Fibroblast of the aortic adventitia (primary cell): ENCODE results near the gene TANC1. TPM values are rescaled to one million over a fixed set of nuclear protein-coding genes. Genes with fewer than 3 reads are reported as not detected.

Experiments used
- DNase-seq: peaks from one replicate; pipeline ENCODE4 v3.0.0-alpha.2; 2010; ENCODE audit warnings: low read depth
- H3K4me3 ChIP-seq: 2 replicates; pipeline ENCODE4 v1.5.1; 2011; ENCODE audit warnings: low read depth, mild to moderate bottlenecking, control low read depth, low read length, moderate library complexity
- total RNA-seq: library from RNA; depleted of rRNA; stranded (reverse); fragments of >200 nt; gene quantifications from 2 replicates; pipeline ENCODE4 v1.2.3, GENCODE V29; 2012; ENCODE audit warnings: low replicate concordance
- TF ChIP-seq, protein P1 (sequence below): IDR thresholded peaks from 2 replicates; pipeline ENCODE4 v1.5.1; 2011; ENCODE audit warnings: mild to moderate bottlenecking, low read length, control low read depth, inconsistent platforms; ENCODE audit not compliant: insufficient read depth

The TANC1 gene
- total RNA-seq, 1 donor = 11.9 TPM

DNA sequence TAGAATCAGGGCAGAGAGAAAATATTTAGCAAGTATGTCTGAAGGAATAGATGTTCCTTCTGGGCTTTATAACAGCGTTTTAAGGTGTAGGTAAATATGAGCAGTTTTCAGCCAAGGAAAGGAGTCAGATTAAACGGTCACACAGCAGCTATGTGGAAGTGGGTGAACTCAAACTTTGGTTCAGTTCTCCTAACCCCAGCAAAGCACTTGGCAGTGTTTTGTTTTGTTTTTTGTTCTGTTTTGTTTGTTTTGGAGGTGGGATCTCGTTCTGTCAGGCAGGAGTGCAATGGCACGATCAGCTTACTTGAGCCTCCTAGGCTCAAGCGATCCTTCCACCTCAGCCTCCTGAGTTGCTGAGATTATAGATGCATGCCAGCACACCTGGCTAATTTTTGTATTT, 24.6 kb downstream of the TANC1 start:
- no peak overlapping the region for H3K4me3 ChIP-seq
- no peak for DNase-seq
- TF ChIP-seq, protein P1, sequence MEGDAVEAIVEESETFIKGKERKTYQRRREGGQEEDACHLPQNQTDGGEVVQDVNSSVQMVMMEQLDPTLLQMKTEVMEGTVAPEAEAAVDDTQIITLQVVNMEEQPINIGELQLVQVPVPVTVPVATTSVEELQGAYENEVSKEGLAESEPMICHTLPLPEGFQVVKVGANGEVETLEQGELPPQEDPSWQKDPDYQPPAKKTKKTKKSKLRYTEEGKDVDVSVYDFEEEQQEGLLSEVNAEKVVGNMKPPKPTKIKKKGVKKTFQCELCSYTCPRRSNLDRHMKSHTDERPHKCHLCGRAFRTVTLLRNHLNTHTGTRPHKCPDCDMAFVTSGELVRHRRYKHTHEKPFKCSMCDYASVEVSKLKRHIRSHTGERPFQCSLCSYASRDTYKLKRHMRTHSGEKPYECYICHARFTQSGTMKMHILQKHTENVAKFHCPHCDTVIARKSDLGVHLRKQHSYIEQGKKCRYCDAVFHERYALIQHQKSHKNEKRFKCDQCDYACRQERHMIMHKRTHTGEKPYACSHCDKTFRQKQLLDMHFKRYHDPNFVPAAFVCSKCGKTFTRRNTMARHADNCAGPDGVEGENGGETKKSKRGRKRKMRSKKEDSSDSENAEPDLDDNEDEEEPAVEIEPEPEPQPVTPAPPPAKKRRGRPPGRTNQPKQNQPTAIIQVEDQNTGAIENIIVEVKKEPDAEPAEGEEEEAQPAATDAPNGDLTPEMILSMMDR = no peak

DNA sequence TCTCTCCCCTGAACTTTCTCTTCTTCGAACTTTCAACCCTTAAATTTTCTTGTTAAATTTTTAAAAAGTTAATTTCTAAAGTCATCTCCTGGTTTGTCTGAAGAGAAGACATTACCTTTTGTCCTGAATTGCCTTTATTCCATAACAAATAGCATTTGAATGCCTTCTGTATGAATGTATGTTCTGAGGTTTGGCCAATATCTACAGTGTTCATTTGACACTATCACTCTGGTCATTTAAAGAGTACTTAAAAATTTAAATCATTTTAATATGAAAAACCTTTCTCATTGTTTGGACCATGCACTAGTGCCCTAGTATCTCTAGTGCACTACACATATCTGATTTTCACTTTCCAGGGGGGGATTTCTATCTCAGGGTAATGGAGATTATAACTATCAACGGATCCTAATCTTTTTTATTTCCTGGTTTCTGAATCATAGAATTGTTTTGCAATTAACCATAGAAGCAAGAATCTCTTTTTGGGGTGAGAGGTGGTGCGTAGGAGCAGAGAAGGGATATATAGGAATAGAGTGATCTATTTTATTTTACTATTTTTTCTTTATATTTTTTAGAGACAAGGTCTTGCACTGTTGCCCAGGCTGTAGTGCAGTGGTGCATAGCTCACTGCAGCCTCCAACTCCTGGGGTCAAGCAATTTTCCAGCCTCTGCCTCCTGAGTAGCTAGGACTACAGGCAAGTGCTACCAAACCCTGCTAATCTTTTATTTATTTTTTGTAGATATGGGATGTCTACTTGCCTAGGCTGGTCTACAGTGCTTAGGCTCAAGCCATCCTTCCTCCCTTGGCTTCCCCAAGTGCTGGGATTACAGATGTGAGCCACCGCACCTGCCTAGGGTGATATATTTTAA, 25.5 kb downstream of the TANC1 start:
- peak; percentile 40 for DNase-seq
- no peak overlapping the region for H3K4me3 ChIP-seq
- TF ChIP-seq, protein P1 = no peak

DNA sequence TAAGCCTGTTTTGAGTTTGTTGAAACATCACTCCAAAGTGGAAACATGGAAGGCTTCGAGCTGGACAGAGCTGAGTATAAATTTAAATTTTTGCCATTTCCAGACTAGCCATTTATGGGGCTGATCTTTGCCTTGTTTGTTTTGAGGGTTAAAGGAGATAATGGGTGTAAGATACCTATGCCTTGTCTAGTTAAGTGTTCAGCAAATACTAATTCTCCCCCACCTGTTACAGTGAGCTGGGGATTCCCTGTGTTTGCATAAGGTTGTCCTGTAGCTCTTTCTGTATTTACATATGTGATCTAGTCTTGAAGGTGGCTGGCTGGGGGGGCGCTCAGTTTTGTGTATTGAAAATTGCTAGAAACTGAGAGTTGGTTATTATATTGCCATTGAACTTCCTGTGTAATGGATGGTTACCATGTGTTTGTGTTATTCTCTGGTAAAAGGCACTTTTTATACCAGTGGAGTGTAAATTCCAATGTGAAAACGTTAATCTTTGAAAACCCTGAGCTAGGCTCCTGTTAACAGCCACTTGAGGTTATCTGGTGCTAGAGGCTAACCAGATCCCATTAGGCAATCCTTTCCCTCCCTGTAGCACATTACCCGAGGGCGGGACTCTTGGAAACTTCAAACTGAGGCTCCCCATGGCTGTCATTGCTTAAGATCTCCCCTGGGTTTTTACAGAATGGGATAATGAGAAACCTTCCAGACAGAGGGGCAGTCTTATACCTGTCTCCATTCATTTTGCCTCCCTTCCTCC, 26.7 kb downstream of the TANC1 start:
- TF ChIP-seq, protein P1 = no peak
- DNase-seq = peak; percentile 48

DNA sequence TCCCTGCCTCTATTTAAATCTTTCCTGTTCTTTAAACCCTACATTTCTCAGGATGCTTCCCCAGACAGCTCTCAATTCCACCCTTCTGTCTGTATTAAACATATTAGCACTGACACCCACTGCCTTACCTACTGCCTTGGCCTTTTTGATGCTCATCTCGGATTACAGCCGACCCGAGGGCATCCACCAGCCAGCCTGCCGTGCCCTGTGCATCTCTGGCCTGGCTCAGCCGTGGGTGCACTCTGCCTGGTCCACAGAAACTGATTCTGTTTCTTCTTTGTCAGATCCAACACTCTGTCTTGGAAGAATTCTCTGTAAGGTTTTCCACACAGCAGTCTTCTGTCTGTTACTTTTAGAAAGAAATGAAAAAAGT, 27.2 kb downstream of the TANC1 start:
- DNase-seq = no peak
- H3K4me3 ChIP-seq = no peak overlapping the region
- TF ChIP-seq, protein P1 = no peak

More for the DNA sequence above, 26.7 kb downstream of the TANC1 start:
- no peak overlapping the region for H3K4me3 ChIP-seq

DNA sequence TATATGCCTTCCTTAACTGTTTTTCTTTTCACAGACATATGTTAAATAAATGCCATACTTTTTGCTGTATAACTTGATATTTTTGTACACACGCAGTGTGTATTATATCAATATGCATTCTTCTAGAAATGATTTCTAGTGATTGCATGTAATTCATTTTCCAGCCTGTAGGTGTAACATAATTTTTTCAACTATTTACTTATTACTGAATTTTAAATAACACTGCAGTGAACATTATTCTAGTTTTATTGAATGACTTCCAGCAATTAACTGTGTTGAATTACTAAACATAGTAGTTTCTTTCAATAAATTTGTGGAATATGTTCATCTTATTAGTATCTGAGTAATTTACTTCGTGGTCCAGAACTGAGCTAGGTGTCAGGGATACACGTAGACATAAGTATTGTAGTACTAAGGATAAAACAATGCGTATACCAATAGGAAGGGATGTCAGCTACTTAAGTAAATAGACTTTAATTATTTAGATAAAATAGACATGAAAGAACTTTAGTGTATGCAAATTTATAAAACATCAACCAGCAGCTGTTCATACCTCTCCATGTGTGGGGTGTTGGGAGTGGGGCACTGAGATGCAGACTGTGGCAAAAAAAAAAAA, 28.0 kb downstream of the TANC1 start:
- TF ChIP-seq, protein P1 = peak; percentile 37
- DNase-seq = no peak
- no peak overlapping the region for H3K4me3 ChIP-seq

DNA sequence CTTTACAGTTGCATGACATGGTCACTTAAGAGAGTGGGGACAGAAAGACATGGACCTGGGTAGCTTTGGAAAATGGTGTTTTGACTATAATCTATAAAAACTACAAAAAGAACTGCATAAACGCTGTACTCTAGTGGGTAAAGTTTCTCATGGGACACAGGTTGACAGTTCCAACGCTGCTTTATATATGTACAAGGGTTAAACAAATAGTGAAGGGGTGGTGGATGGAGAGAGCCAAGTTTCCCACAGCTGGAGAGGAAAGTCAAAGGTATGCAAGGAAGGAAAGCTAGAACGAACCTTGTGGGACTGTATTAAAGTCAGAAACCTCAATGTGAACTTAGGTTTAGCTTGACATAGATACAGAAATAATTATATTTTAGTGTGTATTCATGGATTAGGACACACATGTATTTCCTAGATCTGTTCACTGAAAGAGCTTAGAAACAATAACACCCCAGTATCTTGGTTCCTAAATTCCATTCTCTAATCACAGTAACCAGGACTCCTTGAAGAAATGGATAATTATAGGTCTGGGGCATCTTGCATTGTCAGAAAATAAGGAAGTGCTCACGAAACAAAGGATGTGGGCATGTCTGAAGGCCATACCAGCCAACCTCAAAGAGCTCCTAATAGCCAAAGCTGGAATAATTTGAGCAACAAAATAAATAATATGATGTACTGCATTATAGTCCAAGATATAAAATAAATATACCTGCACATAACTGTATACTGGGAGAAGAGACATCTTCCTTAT, 28.8 kb downstream of the TANC1 start:
- TF ChIP-seq, protein P1 = no peak
- DNase-seq = no peak
- no peak overlapping the region for H3K4me3 ChIP-seq
